Renal cortex interstitium (tissue), 15 donors: ENCODE measurements around the gene OR5AK2. TPM values are rescaled to one million over a fixed set of nuclear protein-coding genes. Genes with fewer than 3 reads are reported as not detected.
A peak's percentile ranks its signal among the peaks of the same experiment; 100 is the strongest.
"Not testable (repeated sequence)": the region's sequence is repeated elsewhere in the genome, so short reads cannot be mapped to it uniquely, and the experiment has no call there.

Experiments used
- DNase-seq, 11 donors: peaks; one replicate each; pipeline ENCODE4 v3.0.0-alpha.2; 2013; ENCODE audit warnings: low read depth in 9 of 11, low spot score in 4 of 11; ENCODE audit errors: extremely low read depth in 1 of 11
- long read RNA-seq, 16 experiments: transcript quantifications; one replicate each; lab custom pipeline, GENCODE V29; 2026
- polyA plus RNA-seq, 3 donors: library from polyadenylated mRNA; unstranded; fragments of 120-200 nt; gene quantifications; one replicate each; pipeline ENCODE4 v1.2.1, GENCODE V29; 2013; ENCODE audit not compliant: insufficient read length in 3 of 3

OR5AK2 gene, protein sequence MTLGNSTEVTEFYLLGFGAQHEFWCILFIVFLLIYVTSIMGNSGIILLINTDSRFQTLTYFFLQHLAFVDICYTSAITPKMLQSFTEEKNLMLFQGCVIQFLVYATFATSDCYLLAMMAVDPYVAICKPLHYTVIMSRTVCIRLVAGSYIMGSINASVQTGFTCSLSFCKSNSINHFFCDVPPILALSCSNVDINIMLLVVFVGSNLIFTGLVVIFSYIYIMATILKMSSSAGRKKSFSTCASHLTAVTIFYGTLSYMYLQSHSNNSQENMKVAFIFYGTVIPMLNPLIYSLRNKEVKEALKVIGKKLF
- polyA plus RNA-seq = under 1 TPM in 1 of 3 donors, not detected in 2; 0.19 TPM
- long read RNA-seq, donor 1 = 0 reads
- long read RNA-seq, donor 2 = 0 reads
- long read RNA-seq, donor 3 = 0 reads
- long read RNA-seq, donor 4 = 0 reads
- long read RNA-seq, donor 5 = 0 reads
- long read RNA-seq, donor 6 = 0 reads
- long read RNA-seq, donor 7 = 0 reads
- long read RNA-seq, donor 8 = 0 reads
- long read RNA-seq, donor 9 = 0 reads
- long read RNA-seq, donor 10 = 0 reads
- long read RNA-seq, donor 11 = 0 reads
- long read RNA-seq, donor 12 = 0 reads
- long read RNA-seq, donor 13 = 0 reads
- long read RNA-seq, donor 14 = 0 reads
- long read RNA-seq, donor 15 = 0 reads
- long read RNA-seq, donor 16, partial matches to known transcripts = 0 of 2 reads
- long read RNA-seq, donor 16, other reads (novel, unspliced or antisense) = 0 of 2 reads

DNA sequence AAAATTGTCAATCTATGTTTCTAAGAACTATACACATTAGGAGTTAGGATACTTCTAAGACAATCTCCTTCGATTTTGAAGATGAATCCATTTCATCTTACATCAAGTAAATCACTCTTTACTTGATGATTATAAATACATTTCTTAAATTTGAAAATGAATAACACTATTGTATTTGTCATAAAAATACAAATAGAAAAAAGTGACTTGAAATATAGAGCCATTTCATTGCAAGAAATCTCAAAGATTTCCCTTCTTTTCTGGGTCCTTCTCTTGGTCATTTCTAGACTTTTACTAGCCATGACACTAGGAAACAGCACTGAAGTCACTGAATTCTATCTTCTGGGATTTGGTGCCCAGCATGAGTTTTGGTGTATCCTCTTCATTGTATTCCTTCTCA lies at the start of gene OR5AK2:
Gene OR5AK2 (plus strand): TSS at position 301 of the 400 bp plus-strand sequence. CDS start 0 bp downstream, at position 301.
- no peak for DNase-seq

DNA sequence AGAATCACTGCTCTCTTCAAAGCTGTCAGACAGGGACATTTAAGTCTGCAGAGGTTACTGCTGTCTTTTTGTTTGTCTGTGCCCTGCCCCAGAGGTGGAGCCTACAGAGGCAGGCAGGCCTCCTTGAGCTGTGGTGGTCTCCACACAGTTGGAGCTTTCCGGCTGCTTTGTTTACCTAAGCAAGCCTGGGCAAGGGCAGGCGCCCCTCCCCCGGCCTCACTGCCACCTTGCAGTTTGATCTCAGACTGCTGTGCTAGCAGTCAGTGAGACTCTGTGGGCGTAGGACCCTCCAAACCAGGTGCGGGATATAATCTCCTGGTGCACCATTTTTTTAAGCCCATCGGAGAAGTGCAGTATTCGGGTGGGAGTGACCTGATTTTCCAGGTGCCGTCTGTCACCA lies 43.2 kb upstream of the OR5AK2 start:
- not testable (repeated sequence) for DNase-seq

DNA sequence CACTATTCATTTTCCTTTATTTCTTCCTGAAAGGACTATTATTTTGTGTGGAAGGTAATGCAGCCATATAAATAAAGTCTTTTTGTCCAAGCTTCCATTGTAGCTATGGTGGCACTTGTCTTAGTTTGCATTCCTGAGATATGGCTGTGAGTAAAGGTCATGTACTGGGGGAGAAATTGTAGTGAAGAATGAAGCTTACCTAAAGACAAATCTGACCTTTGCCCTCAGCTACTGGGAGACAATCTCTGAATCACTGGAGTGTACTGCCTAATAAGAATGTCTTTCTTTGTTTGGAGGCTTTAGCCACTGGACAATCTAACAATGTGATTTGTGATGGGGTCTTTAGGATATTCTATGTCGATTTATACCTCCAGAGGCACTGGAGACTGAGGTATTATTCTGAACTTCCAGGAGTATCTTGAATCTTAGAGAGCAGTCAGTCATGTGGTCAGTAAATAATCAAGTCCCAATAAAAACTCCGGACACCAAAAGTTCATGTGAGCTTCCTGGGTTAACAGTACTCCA lies 39.7 kb upstream of the OR5AK2 start:
- no peak for DNase-seq

DNA sequence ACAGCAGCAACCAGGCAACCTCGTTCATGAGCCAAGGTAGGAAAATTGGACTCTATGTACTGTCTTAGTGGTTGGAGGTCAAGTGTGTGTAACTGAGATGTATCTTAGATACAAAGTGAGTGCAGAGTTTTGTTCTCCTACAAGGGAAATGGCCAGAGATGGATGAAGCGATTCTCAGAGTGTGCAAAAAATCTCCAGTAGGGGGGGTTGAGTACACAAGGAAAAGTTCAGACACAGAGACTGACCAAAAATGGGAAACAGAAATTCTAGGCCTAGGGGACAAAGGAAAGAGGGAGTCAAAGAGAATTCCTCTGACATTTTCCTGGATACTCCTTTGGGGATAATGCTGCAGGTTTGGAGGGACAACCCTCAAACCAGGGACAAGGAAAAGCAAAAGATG lies 38.2 kb upstream of the OR5AK2 start:
- DNase-seq = peak in 1 of 11 donors; percentile 2

DNA sequence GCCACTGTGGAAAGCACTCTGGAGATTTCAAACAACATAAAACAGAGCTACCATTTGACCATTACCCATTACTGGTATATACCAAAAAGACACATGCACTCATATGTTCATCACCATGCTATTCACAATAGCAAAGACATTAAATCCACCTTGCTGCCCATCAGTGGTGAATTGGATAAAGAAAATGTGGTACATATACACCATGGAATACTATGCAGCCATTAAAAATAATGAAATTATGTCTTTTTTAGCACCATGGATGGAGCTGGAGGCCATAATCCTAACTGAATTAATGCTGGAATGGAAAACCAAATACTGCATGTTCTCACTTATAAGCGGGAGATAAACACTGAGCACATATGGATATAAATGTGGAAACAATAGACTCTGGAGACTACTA lies 34.8 kb upstream of the OR5AK2 start:
- not testable (repeated sequence) for DNase-seq

DNA sequence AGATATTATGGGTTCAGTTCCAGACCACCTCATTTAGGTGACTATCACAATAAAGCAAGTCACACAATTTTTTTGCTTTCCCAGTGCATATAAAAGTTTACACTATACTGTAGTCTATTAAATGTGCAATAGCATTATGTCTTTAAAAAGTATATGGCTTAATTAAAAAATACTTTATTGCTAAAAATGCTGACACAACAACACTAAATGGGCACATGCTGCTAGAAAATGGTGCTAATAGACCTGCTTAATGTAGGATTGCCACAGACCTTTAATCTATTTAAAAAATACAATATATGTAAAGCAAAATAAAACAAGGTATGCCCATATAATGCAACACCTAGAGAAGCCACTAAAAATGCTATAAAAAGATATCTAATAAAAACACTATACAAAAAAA lies 27.1 kb upstream of the OR5AK2 start:
- no peak for DNase-seq

DNA sequence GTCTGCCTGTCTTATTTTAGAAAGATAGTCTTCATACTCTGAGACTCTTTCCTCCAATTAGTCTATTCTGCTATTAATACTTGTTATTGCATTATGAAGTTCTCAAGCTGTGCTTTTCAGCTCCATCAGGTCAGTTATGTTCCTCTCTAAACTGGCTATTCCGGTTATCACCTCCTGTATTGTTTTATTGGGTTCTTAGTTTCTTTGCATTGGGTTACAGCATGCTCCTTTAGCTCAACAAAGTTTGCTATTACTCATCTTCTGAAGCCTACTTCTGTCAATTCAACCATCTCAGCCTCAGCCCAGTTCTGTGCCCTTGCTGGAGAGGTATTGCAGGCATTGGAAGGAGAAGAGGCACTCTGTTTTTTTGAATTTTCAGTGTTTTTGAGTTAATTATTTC lies 21.0 kb upstream of the OR5AK2 start:
- no peak for DNase-seq

DNA sequence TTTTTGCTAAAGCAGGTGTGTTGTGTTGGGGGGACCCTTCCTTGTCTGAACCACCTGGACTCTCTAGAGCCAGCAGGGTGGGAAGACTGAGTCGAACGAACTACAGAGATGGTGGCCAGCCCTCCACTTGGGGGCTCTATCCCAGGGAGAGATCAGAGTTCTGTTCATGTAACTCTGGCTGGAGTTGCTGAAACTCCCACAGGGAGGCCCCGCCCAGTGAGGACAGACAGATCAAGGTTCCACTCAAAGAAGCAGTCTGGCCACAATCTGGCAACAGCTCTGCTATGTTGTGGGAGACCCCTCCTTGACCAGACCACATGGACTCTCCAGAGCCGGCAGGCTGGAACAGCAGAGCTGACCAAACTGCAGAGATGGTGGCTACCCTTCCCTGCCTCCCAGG lies 20.2 kb upstream of the OR5AK2 start:
- no peak for DNase-seq

DNA sequence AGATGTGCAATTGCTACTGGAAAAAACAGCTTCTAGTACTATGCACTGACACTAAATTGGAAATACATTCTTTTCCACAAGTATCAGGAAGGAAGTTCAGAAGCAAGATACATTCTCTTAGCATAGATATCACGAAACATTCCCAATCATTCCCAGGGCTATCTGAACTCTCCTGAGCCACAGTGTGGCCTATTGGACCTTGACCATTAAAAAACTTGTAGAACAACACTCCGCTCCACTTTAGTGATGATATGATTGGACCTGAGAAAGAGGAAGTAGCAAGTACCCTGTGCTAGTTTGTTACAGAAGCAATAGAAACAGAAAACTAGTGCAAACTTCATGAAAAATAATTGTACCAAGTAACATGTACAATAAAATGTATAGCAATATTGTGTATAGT lies 11.4 kb upstream of the OR5AK2 start:
- no peak for DNase-seq

DNA sequence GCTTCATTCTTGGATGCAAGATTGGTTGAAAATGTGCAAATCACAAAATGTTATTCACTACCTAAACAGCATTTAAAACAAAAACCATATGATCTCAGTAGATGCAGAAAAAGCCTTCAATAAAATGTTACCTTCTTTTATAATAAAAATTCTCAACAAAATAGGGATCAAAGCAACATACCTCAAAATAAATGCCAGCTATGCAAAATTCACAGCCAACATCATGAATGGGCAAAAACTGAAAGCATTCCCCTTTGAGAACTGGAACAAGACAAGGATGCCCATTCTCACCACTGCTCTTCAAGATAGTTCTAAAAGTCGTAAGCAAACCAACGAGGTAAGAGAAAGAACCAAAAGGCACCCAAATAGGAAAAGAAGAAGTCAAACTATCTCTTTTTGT lies 2.0 kb downstream of the OR5AK2 start:
- DNase-seq = no peak

DNA sequence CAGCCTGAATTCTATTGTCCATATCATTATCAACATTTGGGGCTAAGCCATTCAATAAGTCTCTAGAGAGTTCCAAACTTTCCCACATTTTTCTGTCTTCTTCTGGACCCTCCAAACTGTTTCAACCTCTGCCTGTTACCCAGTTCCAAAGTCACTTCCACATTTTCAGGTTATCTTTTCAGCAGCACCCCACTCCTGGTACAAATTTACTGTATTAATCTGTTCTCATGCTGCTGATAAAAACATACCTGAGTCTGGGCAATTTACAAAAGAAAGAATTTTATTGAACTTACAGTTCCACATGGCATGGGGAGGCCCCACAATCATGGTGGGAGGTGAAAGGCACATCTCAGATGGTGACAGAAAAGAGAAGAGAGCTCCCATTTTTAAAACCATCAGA lies 5.8 kb downstream of the OR5AK2 start:
- DNase-seq = no peak

DNA sequence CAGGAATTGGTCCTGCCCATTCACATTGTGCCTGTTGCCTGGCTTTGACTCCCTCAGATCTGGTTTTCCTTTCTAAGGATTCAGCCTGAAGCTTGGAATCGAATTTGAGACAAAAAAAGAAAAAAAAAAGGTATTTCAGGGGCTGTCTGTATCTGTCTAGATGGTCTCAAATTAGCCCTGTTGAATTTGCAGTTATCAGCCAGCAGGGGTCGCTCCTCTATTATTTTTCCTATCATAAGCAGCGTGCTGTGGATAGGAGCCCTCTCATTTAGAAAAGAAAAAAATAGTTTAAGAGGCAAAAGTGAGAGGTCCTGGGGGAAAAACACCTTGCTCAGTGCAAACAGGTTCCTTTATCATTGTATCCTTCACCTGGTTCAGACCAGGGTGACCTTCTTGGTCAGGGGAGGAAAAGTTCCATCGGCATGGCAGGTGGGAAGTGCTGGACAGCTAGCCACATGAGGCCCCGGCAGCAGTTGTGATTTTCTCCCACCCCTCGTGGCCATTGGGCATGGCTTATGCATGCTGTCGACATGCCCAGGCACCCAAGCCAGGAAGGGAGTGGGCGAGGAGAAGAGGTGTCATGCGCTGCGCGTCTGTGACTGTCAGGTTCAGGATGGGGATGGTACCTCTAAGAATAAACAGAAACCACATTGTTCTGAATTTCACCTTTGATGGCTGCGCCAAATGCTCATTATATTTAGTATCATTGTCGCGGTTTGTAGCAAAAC lies 13.1 kb downstream of the OR5AK2 start:
- no peak for DNase-seq

DNA sequence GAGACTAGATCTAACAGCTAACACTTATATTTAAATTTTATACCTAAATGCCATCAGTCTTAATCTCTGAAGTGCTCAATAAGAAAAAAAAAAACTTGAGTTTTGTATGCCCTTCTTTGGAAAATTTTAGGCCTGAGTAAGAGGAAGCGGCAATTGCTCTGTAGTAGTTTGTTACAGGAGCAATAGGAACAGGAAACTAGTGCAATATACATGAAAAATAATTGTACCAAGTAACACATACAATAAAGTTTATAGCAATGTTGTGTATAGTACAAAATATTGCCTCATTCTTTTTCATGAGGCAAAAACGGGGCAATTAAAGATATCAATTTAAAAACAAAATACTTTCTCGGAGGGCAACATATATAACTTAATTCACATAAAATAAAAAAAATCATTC lies 19.7 kb downstream of the OR5AK2 start:
- DNase-seq = no peak

DNA sequence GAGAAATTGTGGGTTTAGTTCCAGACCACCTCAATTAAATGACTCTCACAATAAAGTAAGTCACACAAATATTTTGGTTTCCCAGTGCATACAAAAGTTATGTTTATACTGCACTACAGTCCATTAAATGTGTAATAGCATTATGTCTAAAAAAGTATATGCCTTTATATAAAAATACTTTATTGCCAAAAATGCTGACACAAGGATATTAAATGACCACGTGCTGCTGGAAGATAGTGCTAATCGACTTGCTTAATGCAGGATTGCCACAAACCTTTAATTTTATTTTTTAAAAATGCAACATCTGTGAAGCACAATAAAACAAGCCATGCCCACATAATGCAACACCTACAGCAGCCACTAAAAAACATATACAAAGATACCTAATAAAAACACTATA lies 27.0 kb downstream of the OR5AK2 start:
- DNase-seq = no peak

DNA sequence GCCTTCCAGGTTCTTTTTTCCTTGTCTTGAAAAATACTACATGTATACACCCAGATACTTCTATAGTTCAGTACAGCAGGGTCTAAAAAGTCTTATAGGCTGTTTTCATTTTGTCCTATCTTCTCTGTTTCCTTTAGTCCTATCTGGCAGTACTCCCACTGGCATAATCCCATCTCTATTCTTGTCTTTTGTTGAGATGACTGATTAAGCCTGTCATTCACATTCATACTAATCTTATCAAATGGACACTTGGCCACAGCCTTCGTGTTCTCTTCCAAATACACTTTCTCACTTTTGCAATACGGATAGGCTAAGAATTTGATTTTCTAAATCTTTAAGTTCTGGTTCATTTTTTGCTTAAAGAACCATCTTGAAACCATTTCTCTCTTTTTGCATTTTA lies 42.8 kb downstream of the OR5AK2 start:
- no peak for DNase-seq

Other genes with a start within 250 kb of the OR5AK2 start
- gene OR9G4, start 240.2 kb upstream of the OR5AK2 start, polyA plus RNA-seq = not detected
- 1 to 10 TPM; 2.7 to 4.6 (median 3.0) TPM for gene LRRC55, start 193.0 kb downstream of the OR5AK2 start, polyA plus RNA-seq
- 100 to 1,000 TPM in 1 of 3 donors, 10 to 100 TPM in 2; 73.3 to 105 (median 82.0) TPM for gene APLNR, start 248.3 kb downstream of the OR5AK2 start, polyA plus RNA-seq